Measurements from ENCODE around the gene ZNF484. TPM values are rescaled to one million over a fixed set of nuclear protein-coding genes. Genes with fewer than 3 reads are reported as not detected.
A peak's percentile ranks its signal among the peaks of the same experiment; 100 is the strongest.
"Not testable (repeated sequence)": the region's sequence is repeated elsewhere in the genome, so short reads cannot be mapped to it uniquely, and the experiment has no call there.

Gene ZNF484
- total RNA-seq, 1 experiment from 2014 or later = 3.9 TPM

GRCh38 chr9:92890761-92891160 is 12.9 kb upstream of the ZNF484 start:
- Histone ChIP-seq H3K36me3 (ENCODE audit: low read depth, low read length) (no peaks in the 10 kb centered on the region), H3K9me3 (ENCODE audit: low read length) (no peaks in the 10 kb centered on the region), H4K20me1 (ENCODE audit: low read length) (no peaks in the 10 kb centered on the region), H3K79me2 (ENCODE audit: low read length) (no peaks in the 10 kb centered on the region), H3K4me1 (ENCODE audit: insufficient read depth, low read length) (no peaks in the 10 kb centered on the region), H3K4me2 (ENCODE audit: low read length) (no peak overlapping the region), H3F3A (ENCODE audit: low read length, unreplicated experiment) (no peaks in the 10 kb centered on the region), H3K27me3 (ENCODE audit: low read length) (peaks cover 3% of the 10 kb centered on the region; the same call in 1 of the 2 replicates), H2AFZ (ENCODE audit: low read length) (no peak overlapping the region), H3K9ac (ENCODE audit: low read length) (no peak overlapping the region), H3K4me3 (ENCODE audit: low read length) (no peak overlapping the region), H3K9me2 (replicated peaks; ENCODE audit: low read length) (no peaks in the 10 kb centered on the region), H3K27ac (ENCODE audit: low read length) (no peak overlapping the region)
- ATAC-seq = no peak
- ChIA-PET CTCF (no interaction called here), POLR2A (ENCODE audit: unreplicated experiment) (no interaction called here)
- intact Hi-C loops (cut with micrococcal nuclease) = no loop called here
- no peak for TF ChIP-seq CTCF (conservative IDR thresholded peaks at IDR 0.05; ENCODE audit: low read depth, low read length)
- no peak for TF ChIP-seq EZH2phosphoT487 (IDR thresholded peaks at IDR 0.05; ENCODE audit: borderline replicate concordance, low read length)
- TF ChIP-seq EZH2 (IDR thresholded peaks at IDR 0.05; ENCODE audit: low read length, unreplicated experiment) = no peak
- no peak for DNase-seq
- no TSS peak for BruUV-seq (replicated peaks)

- CTCF ChIA-PET = no interaction called here
Measured at GRCh38 chr9:92887880-92888338, 10.1 kb upstream of the ZNF484 start.

GRCh38 chr9:92886846-92887610 is 9.2 kb upstream of the ZNF484 start:
- CTCF ChIA-PET; H3K4me2 ChIP-seq (ENCODE audit: low read length); H4K20me1 ChIP-seq (ENCODE audit: low read length); H3K79me2 ChIP-seq (ENCODE audit: low read length); H2AFZ ChIP-seq (ENCODE audit: low read length); H3K27ac ChIP-seq (ENCODE audit: low read length); ATAC-seq; H3K27me3 ChIP-seq (ENCODE audit: low read length); H3F3A ChIP-seq (ENCODE audit: low read length, unreplicated experiment); H3K36me3 ChIP-seq (ENCODE audit: low read depth, low read length); H3K9me2 ChIP-seq (replicated peaks; ENCODE audit: low read length); intact Hi-C loops (cut with micrococcal nuclease); H3K9ac ChIP-seq (ENCODE audit: low read length); H3K4me3 ChIP-seq (ENCODE audit: low read length); POLR2A ChIA-PET (ENCODE audit: unreplicated experiment); BruUV-seq (replicated peaks); H3K9me3 ChIP-seq (ENCODE audit: low read length); H3K4me1 ChIP-seq (ENCODE audit: insufficient read depth, low read length): not testable (repeated sequence)
- peak; percentile 7 for DNase-seq

More at GRCh38 chr9:92887880-92888338, 10.1 kb upstream of the ZNF484 start:
- Histone ChIP-seq H3K4me2 (ENCODE audit: low read length) (no peak overlapping the region), H3K9ac (ENCODE audit: low read length) (no peak overlapping the region), H3K4me3 (ENCODE audit: low read length) (no peak overlapping the region), H2AFZ (ENCODE audit: low read length) (no peak overlapping the region), H3K27ac (ENCODE audit: low read length) (no peak overlapping the region), H3K9me2 (replicated peaks; ENCODE audit: low read length) (no peaks in the 10 kb centered on the region), H3K36me3 (ENCODE audit: low read depth, low read length) (no peaks in the 10 kb centered on the region), H3K79me2 (ENCODE audit: low read length) (no peaks in the 10 kb centered on the region), H3K4me1 (ENCODE audit: insufficient read depth, low read length) (no peaks in the 10 kb centered on the region), H3K9me3 (ENCODE audit: low read length) (no peaks in the 10 kb centered on the region), H4K20me1 (ENCODE audit: low read length) (no peaks in the 10 kb centered on the region), H3K27me3 (ENCODE audit: low read length) (peaks cover 3% of the 10 kb centered on the region; the same call in 1 of the 2 replicates), H3F3A (ENCODE audit: low read length, unreplicated experiment) (no peaks in the 10 kb centered on the region)
- DNase-seq (no peak), ATAC-seq (no peak)
- no TSS peak for BruUV-seq (replicated peaks)
- TF ChIP-seq EZH2phosphoT487 (IDR thresholded peaks at IDR 0.05; ENCODE audit: borderline replicate concordance, low read length) (no peak), CTCF (conservative IDR thresholded peaks at IDR 0.05; ENCODE audit: low read depth, low read length) (no peak), EZH2 (IDR thresholded peaks at IDR 0.05; ENCODE audit: low read length, unreplicated experiment) (no peak)
- intact Hi-C loops (cut with micrococcal nuclease) = no loop called here
- POLR2A ChIA-PET (ENCODE audit: unreplicated experiment) = no interaction called here
